HEK293 (cell line): ENCODE measurements around the gene HOTAIR.
A peak's percentile ranks its signal among the peaks of the same experiment; 100 is the strongest.

Experiments used
- CTCF ChIA-PET: fragments of 350-600 bp; formaldehyde crosslinking; extraction: SDS; loops from one replicate; lab custom pipeline; 2021; ENCODE audit warnings: antibody characterized with exemption; lab: Yijun Ruan, JAX
- POLR2A ChIA-PET: fragments of 300-600 bp; formaldehyde crosslinking; extraction: SDS; loops from one replicate; lab custom pipeline; 2020; ENCODE audit warnings: antibody characterized with exemption, inconsistent platforms; lab: Yijun Ruan, JAX
- H3K27ac ChIP-seq: fragments of 200-500 bp; sonication (Bioruptor generic); 2 replicates; pipeline ENCODE4 v1.5.1; 2014; ENCODE audit warnings: low read depth, low read length, control low read depth, inconsistent platforms; ENCODE audit errors: extremely low read depth
- H3K36me3 ChIP-seq, 2 experiments: fragments of 200-500 bp in 1 of 2; sonication (Bioruptor generic) in 1 of 2; 1 replicate in 1 of 2; 2 replicates in 1 of 2; pipeline ENCODE4 v1.5.1; 2014 to 2017; ENCODE audit warnings: inconsistent platforms in 2 of 2, low read length in 2 of 2; ENCODE audit not compliant: control insufficient read depth in 2 of 2, insufficient read depth in 1 of 2
- H3K4me1 ChIP-seq: fragments of 200-500 bp; sonication (Bioruptor generic); 2 replicates; pipeline ENCODE4 v1.5.1; 2014; ENCODE audit warnings: mild to moderate bottlenecking, low read length, inconsistent platforms; ENCODE audit not compliant: control insufficient read depth, insufficient read depth
- H3K4me3 ChIP-seq: 2 replicates; pipeline ENCODE4 v1.5.1; 2011; ENCODE audit warnings: low read depth, mild to moderate bottlenecking, control low read depth, low read length, moderate library complexity
- H3K9me3 ChIP-seq: fragments of 200-500 bp; sonication (Bioruptor generic); 2 replicates; pipeline ENCODE4 v1.5.1; 2014; ENCODE audit warnings: low read depth, low read length, inconsistent platforms; ENCODE audit not compliant: control insufficient read depth, insufficient read depth
- ATF2 ChIP-seq: fragments of 450-650 bp; formaldehyde crosslinking; IDR thresholded peaks from 2 replicates; pipeline ENCODE4 v1.5.1; 2016; ENCODE audit warnings: missing biosample characterization, missing genetic modification characterization, low read depth
- BCL6B ChIP-seq: fragments of 450-650 bp; formaldehyde crosslinking; IDR thresholded peaks from 2 replicates; pipeline ENCODE4 v1.5.1; 2017; ENCODE audit warnings: missing biosample characterization, missing genetic modification characterization
- REPIN1 ChIP-seq: fragments of 450-650 bp; formaldehyde crosslinking; IDR thresholded peaks from 2 replicates; pipeline ENCODE4 v1.5.1; 2017; ENCODE audit warnings: missing biosample characterization, missing genetic modification characterization, low read depth
- SCRT2 ChIP-seq: fragments of 450-650 bp; formaldehyde crosslinking; IDR thresholded peaks from 2 replicates; pipeline ENCODE4 v1.5.1; 2016; ENCODE audit warnings: missing biosample characterization, missing genetic modification characterization
- ZBTB20 ChIP-seq: fragments of 450-650 bp; formaldehyde crosslinking; IDR thresholded peaks from 2 replicates; pipeline ENCODE4 v1.5.1; 2016; ENCODE audit warnings: missing biosample characterization, missing genetic modification characterization
- ZBTB48 ChIP-seq: fragments of 450-650 bp; formaldehyde crosslinking; IDR thresholded peaks from 2 replicates; pipeline ENCODE4 v1.5.1; 2016; ENCODE audit warnings: missing biosample characterization, missing genetic modification characterization
- ZNF121 ChIP-seq: fragments of 450-650 bp; formaldehyde crosslinking; IDR thresholded peaks from 2 replicates; pipeline ENCODE4 v1.5.1; 2016; ENCODE audit warnings: missing biosample characterization, missing genetic modification characterization
- ZNF133 ChIP-seq: fragments of 450-650 bp; formaldehyde crosslinking; IDR thresholded peaks from 2 replicates; pipeline ENCODE4 v1.5.1; 2016; ENCODE audit warnings: missing biosample characterization, missing genetic modification characterization
- ZNF18 ChIP-seq: fragments of 450-650 bp; formaldehyde crosslinking; IDR thresholded peaks from 2 replicates; pipeline ENCODE4 v1.5.1; 2016; ENCODE audit warnings: missing biosample characterization, missing genetic modification characterization
- ZNF239 ChIP-seq: fragments of 450-650 bp; formaldehyde crosslinking; IDR thresholded peaks from 2 replicates; pipeline ENCODE4 v1.5.1; 2016; ENCODE audit warnings: missing biosample characterization, missing genetic modification characterization
- ZNF350 ChIP-seq: fragments of 450-650 bp; formaldehyde crosslinking; IDR thresholded peaks from 2 replicates; pipeline ENCODE4 v1.5.0; 2017; ENCODE audit warnings: missing biosample characterization, mild to moderate bottlenecking, missing genetic modification characterization
- ZNF354C ChIP-seq: fragments of 450-650 bp; formaldehyde crosslinking; IDR thresholded peaks from 2 replicates; pipeline ENCODE4 v1.5.1; 2016; ENCODE audit warnings: missing biosample characterization, missing genetic modification characterization, low read depth, borderline replicate concordance
- ZNF600 ChIP-seq: fragments of 450-650 bp; formaldehyde crosslinking; IDR thresholded peaks from 2 replicates; pipeline ENCODE4 v1.5.1; 2016; ENCODE audit warnings: missing biosample characterization, missing genetic modification characterization
- ZNF692 ChIP-seq: fragments of 450-650 bp; formaldehyde crosslinking; IDR thresholded peaks from 2 replicates; pipeline ENCODE4 v1.5.1; 2016; ENCODE audit warnings: missing biosample characterization, missing genetic modification characterization
- ZSCAN18 ChIP-seq: fragments of 450-650 bp; formaldehyde crosslinking; IDR thresholded peaks from 2 replicates; pipeline ENCODE4 v1.5.1; 2016; ENCODE audit warnings: missing biosample characterization, missing genetic modification characterization

The HOTAIR gene

GRCh38 chr12:54008260-54008552 is 33.5 kb upstream of the HOTAIR start:
- Histone ChIP-seq H3K36me3 (peaks cover 3 to 6% of the 10 kb centered on the region in 2 experiments; a peak in 1 of 3 replicates), H3K9me3 (no peaks in the 10 kb centered on the region), H3K4me3 (no peak overlapping the region), H3K27ac (peak overlapping the region; percentile 57; the same call in 1 of the 2 replicates), H3K4me1 (peaks cover 35% of the 10 kb centered on the region)
- ChIA-PET CTCF (interaction anchor here (0.7 to 7.9 kb wide), 21 partner anchors 8 to 261 kb away, joined by 3 to 111 read pairs (median 7); partner anchors contain the start of genes HOXC5 and SMUG1), POLR2A (interaction anchor here (0.6 to 2.6 kb wide), 9 partner anchors 8 to 271 kb away, joined by 3 to 39 read pairs (median 8); partner anchors contain the start of genes CBX5, HOXC5 and HOXC9)
- TF ChIP-seq ZNF350 (tag by site-specific recombination), result no peak
- TF ChIP-seq ZBTB20 (tag by site-specific recombination), result peak; percentile 48
- TF ChIP-seq ZNF239, result no peak
- peak; percentile 50; the same call in 1 of the 2 replicates for TF ChIP-seq ZBTB48 (tag by site-specific recombination)
- no peak for TF ChIP-seq ATF2
- 0 out of 2 replicates have a peak, but pooled peaks have one; percentile 40 for TF ChIP-seq SCRT2
- no peak for TF ChIP-seq ZSCAN18 (tag by site-specific recombination)
- TF ChIP-seq ZNF354C (tag by site-specific recombination), result no peak

- Histone ChIP-seq H3K4me3 (no peak overlapping the region), H3K36me3 (peaks cover 4 to 11% of the 10 kb centered on the region in 2 experiments; a peak in 1 of 3 replicates), H3K9me3 (no peaks in the 10 kb centered on the region), H3K4me1 (peaks cover 35% of the 10 kb centered on the region), H3K27ac (peak overlapping the region; percentile 57; the same call in 1 of the 2 replicates)
- ChIA-PET POLR2A (interaction anchor here (0.6 to 2.6 kb wide), 6 partner anchors 7 to 184 kb away, joined by 3 to 39 read pairs (median 10); partner anchors contain the start of gene HOXC9), CTCF (interaction anchor here (0.5 to 7.9 kb wide), 22 partner anchors 9 to 261 kb away, joined by 3 to 111 read pairs (median 8); partner anchors contain the start of genes HOXC10, HOXC5, HOXC6 and SMUG1)
- TF ChIP-seq ZNF600 (tag by site-specific recombination) (peak; percentile 16; the same call in 1 of the 2 replicates), ZNF121 (tag by site-specific recombination) (no peak), ZNF18 (tag by site-specific recombination) (0 out of 2 replicates have a peak, but pooled peaks have one; percentile 65), REPIN1 (no peak), ZNF133 (tag by site-specific recombination) (no peak), BCL6B (tag by site-specific recombination) (peak; percentile 43; the same call in 1 of the 2 replicates), ZNF692 (tag by site-specific recombination) (peak; percentile 38; the same call in 1 of the 2 replicates)
These were observed 32.9 kb upstream of the HOTAIR start for GRCh38 chr12:54007538-54008259.
